CD4-positive, alpha-beta memory T cell (primary cell): Measurements from ENCODE around the gene SCAP. TPM values are rescaled to one million over a fixed set of nuclear protein-coding genes. Genes with fewer than 3 reads are reported as not detected.

Experiments
- CTCF ChIA-PET: fragments of 350-600 bp; sonication (Branson Sonifier 250); formaldehyde crosslinking; loops from one replicate; lab custom pipeline; 2021; ENCODE audit warnings: inconsistent platforms; ENCODE audit not compliant: partially characterized antibody; lab: Charles Lee
- POLR2A ChIA-PET: fragments of 350-600 bp; sonication (Branson Sonifier 250); formaldehyde crosslinking; loops from one replicate; lab custom pipeline; 2021; ENCODE audit not compliant: partially characterized antibody; lab: Charles Lee
- DNase-seq, 5 donors: peaks; one replicate each; pipeline versions ENCODE4 v3.0.0 to v3.0.0-alpha.2; 2020 to 2022; ENCODE audit warnings: mixed read lengths in 1 of 5
- H3K27ac ChIP-seq: one replicate; pipeline ENCODE4 v1.7.0; 2013; ENCODE audit warnings: low read depth, low read length
- H3K27me3 ChIP-seq: 2 replicates; pipeline ENCODE4 v1.7.0; 2013; ENCODE audit warnings: mild to moderate bottlenecking, low read length, moderate library complexity; ENCODE audit not compliant: insufficient read depth
- H3K36me3 ChIP-seq: 2 replicates; pipeline ENCODE4 v1.7.0; 2013; ENCODE audit warnings: mild to moderate bottlenecking, low read length, moderate library complexity; ENCODE audit not compliant: insufficient read depth
- H3K4me1 ChIP-seq: 2 replicates; pipeline ENCODE4 v1.7.0; 2013; ENCODE audit warnings: mild to moderate bottlenecking, low read length, moderate library complexity; ENCODE audit not compliant: insufficient read depth
- H3K4me3 ChIP-seq, 2 donors: one replicate each; pipeline ENCODE4 v1.7.0; 2013; ENCODE audit warnings: low read length in 2 of 2, mild to moderate bottlenecking in 1 of 2
- H3K9me3 ChIP-seq, 2 donors: one replicate each; pipeline ENCODE4 v1.7.0; 2013; ENCODE audit warnings: low read length in 2 of 2, control low read depth in 1 of 2; ENCODE audit not compliant: control insufficient read depth in 1 of 2
- H3K27ac Mint-ChIP-seq, 7 donors: one replicate each; pipeline ENCODE4 v1.8.0; 2020 to 2021; ENCODE audit warnings: mixed read lengths in 7 of 7, mild to moderate bottlenecking in 6 of 7, inconsistent platforms in 3 of 7, moderate library complexity in 3 of 7
- H3K27me3 Mint-ChIP-seq, 2 donors: one replicate each; pipeline ENCODE4 v1.8.0; 2020 to 2021; ENCODE audit warnings: mixed read lengths in 2 of 2
- H3K36me3 Mint-ChIP-seq, 2 donors: one replicate each; pipeline ENCODE4 v1.8.0; 2020 to 2021; ENCODE audit warnings: mixed read lengths in 2 of 2, inconsistent platforms in 1 of 2, mild to moderate bottlenecking in 1 of 2
- H3K4me1 Mint-ChIP-seq, 4 donors: one replicate each; pipeline ENCODE4 v1.8.0; 2020 to 2021; ENCODE audit warnings: mixed read lengths in 4 of 4, mild to moderate bottlenecking in 1 of 4
- H3K4me3 Mint-ChIP-seq, 8 donors: one replicate each; pipeline ENCODE4 v1.8.0; 2020 to 2021; ENCODE audit warnings: mixed read lengths in 8 of 8, mild to moderate bottlenecking in 7 of 8, moderate library complexity in 6 of 8, inconsistent platforms in 3 of 8
- H3K9me3 Mint-ChIP-seq, 8 donors: one replicate each; pipeline ENCODE4 v1.8.0; 2020 to 2021; ENCODE audit warnings: mixed read lengths in 8 of 8, mild to moderate bottlenecking in 5 of 8, inconsistent platforms in 3 of 8, moderate library complexity in 1 of 8
- intact Hi-C: fragments of 100-400 bp; cut with micrococcal nuclease; formaldehyde crosslinking; loops from one replicate; pipeline ENCODE4 v1.15.1; 2023
- polyA plus RNA-seq, 2 donors: library from polyadenylated mRNA; unstranded; fragments of 300-500 nt; fragmentation: Illumina TruSeq; gene quantifications; one replicate each; pipeline ENCODE4 v1.2.3, GENCODE V29; 2021
- total RNA-seq, 2 experiments: library from RNA; stranded (reverse); gene quantifications; one replicate each; pipeline ENCODE4 v1.2.3, GENCODE V29; 2021

Gene SCAP
- total and polyA plus RNA-seq, 4 experiments from 2014 or later: 37.7 to 88.1 (median 71.0) TPM

GRCh38 chr3:47414666-47415587, 60.8 kb downstream of the SCAP start:
- DNase-seq: no peak
- Mint-ChIP-seq H3K27ac (peak overlapping the region in 3 of 7 donors; percentile 42 to 59 (median 42)), H3K27me3 (no peaks in the 10 kb centered on the region), H3K9me3 (no peaks in the 10 kb centered on the region), H3K4me3 (no peak overlapping the region), H3K36me3 (peaks cover 19 to 47% of the 10 kb centered on the region in 2 donors), H3K4me1 (peaks cover 0 to 5% (median under 1%) of the 10 kb centered on the region in 4 donors)
- H3K27ac ChIP-seq: no peak overlapping the region
- intact Hi-C loops: no loop called here
- no peaks in the 10 kb centered on the region for H3K4me1 ChIP-seq
- H3K4me3 ChIP-seq: no peak overlapping the region
- H3K36me3 ChIP-seq: peaks cover 51% of the 10 kb centered on the region
- no peaks in the 10 kb centered on the region for H3K9me3 ChIP-seq
- POLR2A ChIA-PET: no interaction called here
- CTCF ChIA-PET: no interaction called here
- H3K27me3 ChIP-seq: no peaks in the 10 kb centered on the region

GRCh38 chr3:47414161-47414564, 61.6 kb downstream of the SCAP start:
- DNase-seq: no peak
- Mint-ChIP-seq H3K4me3 (no peak overlapping the region), H3K27ac (no peak overlapping the region), H3K36me3 (peaks cover 19 to 45% of the 10 kb centered on the region in 2 donors), H3K4me1 (peaks cover 0 to 5% (median under 1%) of the 10 kb centered on the region in 4 donors), H3K27me3 (no peaks in the 10 kb centered on the region), H3K9me3 (no peaks in the 10 kb centered on the region)
- Histone ChIP-seq H3K27ac (no peak overlapping the region), H3K36me3 (peaks cover 46% of the 10 kb centered on the region), H3K9me3 (no peaks in the 10 kb centered on the region), H3K27me3 (no peaks in the 10 kb centered on the region), H3K4me1 (no peaks in the 10 kb centered on the region), H3K4me3 (no peak overlapping the region)
- POLR2A ChIA-PET: no interaction called here
- intact Hi-C loops: no loop called here
- CTCF ChIA-PET: no interaction called here

- Mint-ChIP-seq H3K4me1 (peaks cover 0 to 5% (median under 1%) of the 10 kb centered on the region in 4 donors), H3K4me3 (no peak overlapping the region), H3K9me3 (no peaks in the 10 kb centered on the region), H3K27ac (no peak overlapping the region), H3K27me3 (no peaks in the 10 kb centered on the region), H3K36me3 (peaks cover 19 to 41% of the 10 kb centered on the region in 2 donors)
- Histone ChIP-seq H3K9me3 (no peaks in the 10 kb centered on the region), H3K4me3 (no peak overlapping the region), H3K27ac (no peak overlapping the region), H3K27me3 (no peaks in the 10 kb centered on the region), H3K4me1 (no peaks in the 10 kb centered on the region), H3K36me3 (peaks cover 47% of the 10 kb centered on the region)
- ChIA-PET CTCF (no interaction called here), POLR2A (no interaction called here)
- no peak for DNase-seq
- intact Hi-C loops: no loop called here
These were observed 62.0 kb downstream of the SCAP start for GRCh38 chr3:47413751-47414150.

DNA sequence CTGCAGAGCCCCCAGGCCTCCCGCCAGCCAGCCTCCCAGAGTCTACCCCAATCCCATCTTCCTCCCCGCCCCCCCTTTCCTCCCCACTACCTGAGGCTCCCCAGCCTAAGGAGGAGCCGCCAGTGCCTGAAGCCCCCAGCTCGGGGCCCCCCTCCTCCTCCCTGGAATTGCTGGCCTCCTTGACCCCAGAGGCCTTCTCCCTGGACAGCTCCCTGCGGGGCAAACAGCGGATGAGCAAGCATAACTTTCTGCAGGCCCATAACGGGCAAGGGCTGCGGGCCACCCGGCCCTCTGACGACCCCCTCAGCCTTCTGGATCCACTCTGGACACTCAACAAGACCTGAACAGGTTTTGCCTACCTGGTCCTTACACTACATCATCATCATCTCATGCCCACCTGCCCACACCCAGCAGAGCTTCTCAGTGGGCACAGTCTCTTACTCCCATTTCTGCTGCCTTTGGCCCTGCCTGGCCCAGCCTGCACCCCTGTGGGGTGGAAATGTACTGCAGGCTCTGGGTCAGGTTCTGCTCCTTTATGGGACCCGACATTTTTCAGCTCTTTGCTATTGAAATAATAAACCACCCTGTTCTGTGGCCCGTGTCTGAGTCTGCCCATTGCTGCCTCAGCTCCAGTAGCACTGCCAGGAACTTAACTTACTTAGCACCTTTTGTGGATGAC, 62.8 kb downstream of the SCAP start:
- Mint-ChIP-seq H3K4me1 (peaks cover 0 to 5% (median under 1%) of the 10 kb centered on the region in 4 donors), H3K9me3 (no peaks in the 10 kb centered on the region), H3K27ac (peak overlapping the region in 3 of 7 donors; percentile 75 to 87 (median 75)), H3K27me3 (no peaks in the 10 kb centered on the region), H3K4me3 (no peak overlapping the region), H3K36me3 (peaks cover 19 to 47% of the 10 kb centered on the region in 2 donors)
- Histone ChIP-seq H3K4me1 (no peaks in the 10 kb centered on the region), H3K4me3 (no peak overlapping the region), H3K36me3 (peaks cover 54% of the 10 kb centered on the region), H3K9me3 (no peaks in the 10 kb centered on the region), H3K27ac (no peak overlapping the region), H3K27me3 (no peaks in the 10 kb centered on the region)
- intact Hi-C loops: no loop called here
- CTCF ChIA-PET: interaction anchor here (1.2 kb wide), 1 partner anchor 8 kb away, joined by 6 read pairs; no protein-coding TSS in a partner anchor
- DNase-seq: no peak
- POLR2A ChIA-PET: no interaction called here

DNA sequence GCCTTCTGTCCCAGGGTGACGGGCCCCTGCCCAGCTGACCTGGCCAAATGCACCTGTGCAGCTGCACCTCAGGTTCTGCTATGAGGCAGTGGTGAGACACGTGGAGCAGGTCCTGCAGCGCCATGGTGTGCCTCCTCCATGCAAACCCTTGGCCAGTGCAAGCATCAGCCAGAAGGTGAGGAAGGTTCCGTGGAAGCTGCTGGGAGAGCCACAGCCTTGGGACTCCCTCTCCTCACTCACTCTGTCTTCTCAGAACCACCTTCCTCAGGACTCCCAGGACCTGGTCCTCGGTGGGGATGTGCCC, 63.3 kb downstream of the SCAP start:
- Histone ChIP-seq H3K9me3 (no peaks in the 10 kb centered on the region), H3K4me3 (no peak overlapping the region), H3K36me3 (peaks cover 60% of the 10 kb centered on the region), H3K27me3 (no peaks in the 10 kb centered on the region), H3K4me1 (no peaks in the 10 kb centered on the region), H3K27ac (no peak overlapping the region)
- Mint-ChIP-seq H3K4me3 (no peak overlapping the region), H3K27ac (no peak overlapping the region), H3K27me3 (no peaks in the 10 kb centered on the region), H3K9me3 (no peaks in the 10 kb centered on the region), H3K36me3 (peaks cover 19 to 52% of the 10 kb centered on the region in 2 donors), H3K4me1 (peaks cover 0 to 5% (median 1%) of the 10 kb centered on the region in 4 donors)
- ChIA-PET CTCF (interaction anchor here (1.2 kb wide), 1 partner anchor 9 kb away, joined by 6 read pairs; no protein-coding TSS in a partner anchor), POLR2A (no interaction called here)
- intact Hi-C loops: no loop called here
- DNase-seq: no peak

DNA sequence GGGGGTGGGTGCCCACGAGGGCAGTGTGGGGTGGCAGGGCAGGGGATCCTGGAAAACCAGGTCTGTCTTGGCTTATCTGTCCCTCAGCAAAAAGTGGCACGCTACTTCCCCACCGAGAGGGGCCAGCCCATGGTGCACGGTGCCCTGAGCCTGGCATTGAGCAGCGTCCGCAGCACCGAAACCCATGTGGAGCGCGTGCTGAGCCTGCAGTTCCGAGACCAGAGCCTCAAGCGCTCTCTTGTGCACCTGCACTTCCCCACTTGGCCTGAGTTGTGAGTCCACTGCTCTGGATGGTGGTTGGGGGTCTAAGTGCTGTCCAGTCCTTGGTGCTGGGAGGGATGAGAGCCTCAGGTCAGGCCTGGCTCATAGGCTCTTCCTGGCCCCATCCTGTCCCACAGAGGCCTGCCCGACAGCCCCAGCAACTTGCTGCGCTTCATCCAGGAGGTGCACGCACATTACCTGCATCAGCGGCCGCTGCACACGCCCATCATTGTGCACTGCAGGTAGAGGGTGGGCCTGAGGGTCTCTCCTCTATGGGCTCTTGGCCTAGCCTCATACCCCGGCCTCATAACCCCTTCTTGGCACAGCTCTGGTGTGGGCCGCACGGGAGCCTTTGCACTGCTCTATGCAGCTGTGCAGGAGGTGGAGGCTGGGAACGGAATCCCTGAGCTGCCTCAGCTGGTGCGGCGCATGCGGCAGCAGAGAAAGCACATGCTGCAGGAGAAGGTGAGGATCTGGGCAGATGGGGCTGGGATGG, 63.9 kb downstream of the SCAP start:
- Mint-ChIP-seq H3K36me3 (peaks cover 19 to 53% of the 10 kb centered on the region in 2 donors), H3K4me1 (peaks cover 0 to 5% (median 1%) of the 10 kb centered on the region in 4 donors), H3K4me3 (no peak overlapping the region), H3K27me3 (no peaks in the 10 kb centered on the region), H3K27ac (no peak overlapping the region), H3K9me3 (no peaks in the 10 kb centered on the region)
- H3K9me3 ChIP-seq: no peaks in the 10 kb centered on the region
- POLR2A ChIA-PET: no interaction called here
- H3K27me3 ChIP-seq: no peaks in the 10 kb centered on the region
- H3K4me3 ChIP-seq: no peak overlapping the region
- intact Hi-C loops: no loop called here
- H3K27ac ChIP-seq: no peak overlapping the region
- no peak for DNase-seq
- peaks cover 65% of the 10 kb centered on the region for H3K36me3 ChIP-seq
- CTCF ChIA-PET: interaction anchor here (1.0 to 1.2 kb wide), 2 partner anchors 10 to 12 kb away, joined by 3 to 6 read pairs; no protein-coding TSS in a partner anchor
- H3K4me1 ChIP-seq: no peaks in the 10 kb centered on the region
